ENCODE data around the gene SHB. TPM values are rescaled to one million over a fixed set of nuclear protein-coding genes. Genes with fewer than 3 reads are reported as not detected.

Gene SHB
- total and polyA plus RNA-seq, 2 of the 13 experiments (the other 11 are each of a cell fraction or from before 2014, with no cell fraction given), result 19.4 to 20.7 TPM

GRCh38 chr9:38062498-38063362 lies 6.3 kb downstream of the SHB start (continued):
- TF ChIP-seq HBP1 (CRISPR knock-in tag; IDR thresholded peaks at IDR 0.05; ENCODE audit: low read depth) (no peak), BRD4 (CRISPR knock-in tag; IDR thresholded peaks at IDR 0.05) (no peak), FOSL2 (CRISPR knock-in tag; IDR thresholded peaks at IDR 0.05) (peak; percentile 61), DNMT1 (CRISPR knock-in tag; IDR thresholded peaks at IDR 0.05) (no peak), ARID2 (CRISPR knock-in tag; IDR thresholded peaks at IDR 0.05; ENCODE audit: borderline replicate concordance) (no peak), CBX1 (IDR thresholded peaks at IDR 0.05; ENCODE audit: low read depth) (no peak), SAP130 (CRISPR knock-in tag; IDR thresholded peaks at IDR 0.05; ENCODE audit: low read depth) (peak; percentile 76), GATAD2A (CRISPR knock-in tag; IDR thresholded peaks at IDR 0.05) (peak; percentile 66), ZNF776 (CRISPR knock-in tag; IDR thresholded peaks at IDR 0.05) (no peak), ZNF570 (CRISPR knock-in tag; IDR thresholded peaks at IDR 0.05; ENCODE audit: borderline replicate concordance) (no peak), FIP1L1 (IDR thresholded peaks at IDR 0.05; ENCODE audit: borderline replicate concordance, insufficient read depth, low read depth, low read length) (no peak), HHEX (CRISPR knock-in tag; IDR thresholded peaks at IDR 0.05) (no peak), HOXA7 (CRISPR knock-in tag; IDR thresholded peaks at IDR 0.05) (no peak), ZSCAN5A (CRISPR knock-in tag; IDR thresholded peaks at IDR 0.05; ENCODE audit: borderline replicate concordance) (no peak), ZSCAN20 (CRISPR knock-in tag; IDR thresholded peaks at IDR 0.05; ENCODE audit: borderline replicate concordance) (no peak), THYN1 (CRISPR knock-in tag; IDR thresholded peaks at IDR 0.05; ENCODE audit: borderline replicate concordance, low read depth) (no peak), AKAP8 (CRISPR knock-in tag; IDR thresholded peaks at IDR 0.05) (no peak), NFE2L1 (CRISPR knock-in tag; IDR thresholded peaks at IDR 0.05; ENCODE audit: borderline replicate concordance) (no peak), RELA (CRISPR knock-in tag; IDR thresholded peaks at IDR 0.05) (no peak), ZNF652 (CRISPR knock-in tag; IDR thresholded peaks at IDR 0.05; ENCODE audit: borderline replicate concordance, low read depth) (no peak), HNRNPUL1 (IDR thresholded peaks at IDR 0.05; ENCODE audit: low read depth, low read length) (no peak), IKZF1 (IDR thresholded peaks at IDR 0.05) (no peak), HOXA3 (CRISPR knock-in tag; IDR thresholded peaks at IDR 0.05) (peak; percentile 23; the same call in 1 of the 2 replicates), ZNF577 (CRISPR knock-in tag; IDR thresholded peaks at IDR 0.05; ENCODE audit: borderline replicate concordance, low read depth) (no peak), POLR2A (IDR thresholded peaks at IDR 0.05; ENCODE audit: insufficient read depth in 1 of 2, low read depth in 2 of 2, low read length in 2 of 2) (no peak), ZNF746 (CRISPR knock-in tag; IDR thresholded peaks at IDR 0.05) (no peak)
- TF ChIP-seq, protein P1, sequence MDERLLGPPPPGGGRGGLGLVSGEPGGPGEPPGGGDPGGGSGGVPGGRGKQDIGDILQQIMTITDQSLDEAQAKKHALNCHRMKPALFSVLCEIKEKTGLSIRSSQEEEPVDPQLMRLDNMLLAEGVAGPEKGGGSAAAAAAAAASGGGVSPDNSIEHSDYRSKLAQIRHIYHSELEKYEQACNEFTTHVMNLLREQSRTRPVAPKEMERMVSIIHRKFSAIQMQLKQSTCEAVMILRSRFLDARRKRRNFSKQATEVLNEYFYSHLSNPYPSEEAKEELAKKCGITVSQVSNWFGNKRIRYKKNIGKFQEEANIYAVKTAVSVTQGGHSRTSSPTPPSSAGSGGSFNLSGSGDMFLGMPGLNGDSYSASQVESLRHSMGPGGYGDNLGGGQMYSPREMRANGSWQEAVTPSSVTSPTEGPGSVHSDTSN (CRISPR knock-in tag; IDR thresholded peaks at IDR 0.05), result no peak
- TF ChIP-seq, protein P2, sequence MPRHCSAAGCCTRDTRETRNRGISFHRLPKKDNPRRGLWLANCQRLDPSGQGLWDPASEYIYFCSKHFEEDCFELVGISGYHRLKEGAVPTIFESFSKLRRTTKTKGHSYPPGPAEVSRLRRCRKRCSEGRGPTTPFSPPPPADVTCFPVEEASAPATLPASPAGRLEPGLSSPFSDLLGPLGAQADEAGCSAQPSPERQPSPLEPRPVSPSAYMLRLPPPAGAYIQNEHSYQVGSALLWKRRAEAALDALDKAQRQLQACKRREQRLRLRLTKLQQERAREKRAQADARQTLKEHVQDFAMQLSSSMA (CRISPR knock-in tag; IDR thresholded peaks at IDR 0.05), result no peak

Measured in HepG2 (cell line).